SK-N-MC (cell line): ENCODE results near the gene YWHAB.

Source experiments
- DNase-seq: peaks from one replicate; pipeline ENCODE4 v3.0.0-alpha.2; 2011; ENCODE audit warnings: low read depth, low spot score
- H3K27ac ChIP-seq: fragments of 200-600 bp; sonication (generic); 2 replicates; pipeline ENCODE4 v1.5.1; 2016; ENCODE audit warnings: mixed run types
- H3K36me3 ChIP-seq: fragments of 200-600 bp; sonication (generic); 2 replicates; pipeline ENCODE4 v1.6.1; 2017; ENCODE audit warnings: antibody characterized with exemption, low read length, mixed read lengths; ENCODE audit not compliant: insufficient read depth
- H3K4me3 ChIP-seq: fragments of 200-600 bp; sonication (generic); 2 replicates; pipeline ENCODE4 v1.5.1; 2016
- H3K9ac ChIP-seq: fragments of 200-600 bp; sonication (generic); 2 replicates; pipeline ENCODE4 v1.8.0; 2017; ENCODE audit warnings: mixed run types, mixed read lengths; ENCODE audit not compliant: insufficient read length
- H3K9me3 ChIP-seq: fragments of 200-600 bp; sonication (generic); 2 replicates; pipeline ENCODE4 v1.6.1; 2017; ENCODE audit warnings: low read depth, mild to moderate bottlenecking, antibody characterized with exemption, low read length, moderate library complexity, mixed read lengths
- EZH2 ChIP-seq: fragments of 200-600 bp; sonication (generic); IDR thresholded peaks from one replicate; pipeline ENCODE4 v1.6.1; 2017; ENCODE audit warnings: antibody characterized with exemption
- FOXP2 ChIP-seq: optimal IDR thresholded peaks from 2 replicates; pipeline ENCODE3; 2011; ENCODE audit warnings: mild to moderate bottlenecking, moderate library complexity; ENCODE audit not compliant: insufficient read depth; ENCODE audit errors: extremely low read length, control extremely low read depth
- POLR2AphosphoS5 ChIP-seq: IDR thresholded peaks from 2 replicates; pipeline ENCODE4 v1.6.1; 2012; ENCODE audit warnings: mild to moderate bottlenecking, low read depth, low read length, borderline replicate concordance

Gene YWHAB

GRCh38 chr20:44950368-44950767 is 64.9 kb downstream of the YWHAB start:
- Histone ChIP-seq H3K9ac (no peak overlapping the region), H3K9me3 (no peaks in the 10 kb centered on the region), H3K36me3 (peaks cover 89% of the 10 kb centered on the region), H3K27ac (no peak overlapping the region), H3K4me3 (no peak overlapping the region)
- TF ChIP-seq FOXP2 = no peak
- no peak for TF ChIP-seq EZH2
- no peak for TF ChIP-seq POLR2AphosphoS5
- DNase-seq = no peak

- Histone ChIP-seq H3K4me3 (no peak overlapping the region), H3K27ac (no peak overlapping the region), H3K36me3 (peaks cover 81% of the 10 kb centered on the region), H3K9ac (no peak overlapping the region), H3K9me3 (no peaks in the 10 kb centered on the region)
- TF ChIP-seq POLR2AphosphoS5 (no peak), EZH2 (no peak), FOXP2 (no peak)
- no peak for DNase-seq
Observed at GRCh38 chr20:44952731-44953130, 67.2 kb downstream of the YWHAB start.

GRCh38 chr20:44954211-44954610 is 68.7 kb downstream of the YWHAB start:
- DNase-seq = no peak
- no peak overlapping the region for H3K27ac ChIP-seq
- H3K4me3 ChIP-seq = no peak overlapping the region
- H3K9me3 ChIP-seq = no peaks in the 10 kb centered on the region
- peaks cover 76% of the 10 kb centered on the region for H3K36me3 ChIP-seq
- no peak overlapping the region for H3K9ac ChIP-seq
- TF ChIP-seq FOXP2 = no peak
- TF ChIP-seq POLR2AphosphoS5 = no peak
- no peak for TF ChIP-seq EZH2

GRCh38 chr20:44955270-44955669 is 69.8 kb downstream of the YWHAB start:
- no peak overlapping the region for H3K4me3 ChIP-seq
- H3K36me3 ChIP-seq = peaks cover 68% of the 10 kb centered on the region
- no peak overlapping the region for H3K27ac ChIP-seq
- no peak overlapping the region for H3K9ac ChIP-seq
- no peaks in the 10 kb centered on the region for H3K9me3 ChIP-seq
- no peak for TF ChIP-seq EZH2
- no peak for TF ChIP-seq POLR2AphosphoS5
- no peak for TF ChIP-seq FOXP2
- no peak for DNase-seq

- 0 out of 2 replicates have a peak overlapping the region, but pooled peaks have one; percentile 19 for H3K27ac ChIP-seq
- H3K9me3 ChIP-seq = no peaks in the 10 kb centered on the region
- TF ChIP-seq POLR2AphosphoS5 (no peak), EZH2 (no peak)
- DNase-seq = no peak
- peaks cover 56% of the 10 kb centered on the region for H3K36me3 ChIP-seq
- no peak overlapping the region for H3K4me3 ChIP-seq
- no peak overlapping the region for H3K9ac ChIP-seq
Observed at GRCh38 chr20:44956410-44956809, 70.9 kb downstream of the YWHAB start.
